Measurements from ENCODE around the gene RNU6-9. TPM values are rescaled to one million over a fixed set of nuclear protein-coding genes. Genes with fewer than 3 reads are reported as not detected.

RNU6-9 gene
- total RNA-seq, 1 donor from 2014 or later = not detected

GRCh38 chr19:870963-871401, 22.3 kb upstream of the RNU6-9 start:
- H3K4me3 ChIP-seq = no peak overlapping the region
- intact Hi-C loops (cut with DNase I) = no loop called here
- H3K36me3 ChIP-seq = peaks cover 33% of the 10 kb centered on the region
- ATAC-seq = peak in 1 of 2 donors; percentile 0
- no peaks in the 10 kb centered on the region for H3K27me3 ChIP-seq (ENCODE audit: low read depth)
- peak overlapping the region; percentile 39 for H3K27ac ChIP-seq
- no peaks in the 10 kb centered on the region for H3K9me3 ChIP-seq
- H3K4me1 ChIP-seq = peaks cover 25% of the 10 kb centered on the region
- no peak for DNase-seq
- TF ChIP-seq, protein P1, sequence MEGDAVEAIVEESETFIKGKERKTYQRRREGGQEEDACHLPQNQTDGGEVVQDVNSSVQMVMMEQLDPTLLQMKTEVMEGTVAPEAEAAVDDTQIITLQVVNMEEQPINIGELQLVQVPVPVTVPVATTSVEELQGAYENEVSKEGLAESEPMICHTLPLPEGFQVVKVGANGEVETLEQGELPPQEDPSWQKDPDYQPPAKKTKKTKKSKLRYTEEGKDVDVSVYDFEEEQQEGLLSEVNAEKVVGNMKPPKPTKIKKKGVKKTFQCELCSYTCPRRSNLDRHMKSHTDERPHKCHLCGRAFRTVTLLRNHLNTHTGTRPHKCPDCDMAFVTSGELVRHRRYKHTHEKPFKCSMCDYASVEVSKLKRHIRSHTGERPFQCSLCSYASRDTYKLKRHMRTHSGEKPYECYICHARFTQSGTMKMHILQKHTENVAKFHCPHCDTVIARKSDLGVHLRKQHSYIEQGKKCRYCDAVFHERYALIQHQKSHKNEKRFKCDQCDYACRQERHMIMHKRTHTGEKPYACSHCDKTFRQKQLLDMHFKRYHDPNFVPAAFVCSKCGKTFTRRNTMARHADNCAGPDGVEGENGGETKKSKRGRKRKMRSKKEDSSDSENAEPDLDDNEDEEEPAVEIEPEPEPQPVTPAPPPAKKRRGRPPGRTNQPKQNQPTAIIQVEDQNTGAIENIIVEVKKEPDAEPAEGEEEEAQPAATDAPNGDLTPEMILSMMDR (IDR thresholded peaks at IDR 0.05) = no peak

- intact Hi-C loops (cut with DNase I) = no loop called here
- H3K4me3 ChIP-seq = peak overlapping the region; percentile 37
- ATAC-seq (peak in 1 of 2 donors; percentile 5), DNase-seq (no peak)
- H3K27me3 ChIP-seq (ENCODE audit: low read depth) = no peaks in the 10 kb centered on the region
- H3K36me3 ChIP-seq = peaks cover 40% of the 10 kb centered on the region
- H3K27ac ChIP-seq = peak overlapping the region; percentile 88
- H3K4me1 ChIP-seq = peaks cover 25% of the 10 kb centered on the region
- TF ChIP-seq, protein P1 (IDR thresholded peaks at IDR 0.05) = no peak
- H3K9me3 ChIP-seq = no peaks in the 10 kb centered on the region
Measured at GRCh38 chr19:871446-872265, 21.6 kb upstream of the RNU6-9 start.

- peak; percentile 78 to 81 for ATAC-seq
- H3K4me1 ChIP-seq = peaks cover 25% of the 10 kb centered on the region
- H3K4me3 ChIP-seq = peak overlapping the region; percentile 37
- peak overlapping the region; percentile 88 for H3K27ac ChIP-seq
- DNase-seq = peak; percentile 88
- TF ChIP-seq, protein P1 (IDR thresholded peaks at IDR 0.05) = no peak
- intact Hi-C loops (cut with DNase I) = no loop called here
- H3K36me3 ChIP-seq = peaks cover 45% of the 10 kb centered on the region
- H3K27me3 ChIP-seq (ENCODE audit: low read depth) = no peaks in the 10 kb centered on the region
- no peaks in the 10 kb centered on the region for H3K9me3 ChIP-seq
Measured at GRCh38 chr19:872266-872951, 20.9 kb upstream of the RNU6-9 start.

DNA sequence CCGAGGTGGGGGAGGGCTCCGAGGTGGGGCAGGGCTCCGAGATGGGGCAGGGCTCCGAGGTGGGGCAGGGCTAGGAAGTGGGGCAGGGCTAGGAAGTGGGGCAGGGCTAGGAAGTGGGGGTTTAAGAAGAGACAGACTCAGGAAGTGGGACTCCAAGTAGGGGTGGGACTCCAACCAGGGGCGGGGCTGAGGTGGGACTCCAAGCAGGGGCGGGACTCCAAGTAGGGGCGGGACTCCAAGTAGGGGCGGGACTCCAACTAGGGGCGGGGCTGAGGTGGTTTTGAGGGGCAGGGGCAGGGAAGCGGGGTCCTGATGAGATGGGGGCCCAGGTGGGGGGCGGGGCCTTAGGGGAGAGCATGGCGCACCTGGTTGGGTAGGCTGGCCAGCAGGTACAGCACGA, 20.2 kb upstream of the RNU6-9 start:
- Histone ChIP-seq H3K36me3 (peaks cover 39% of the 10 kb centered on the region), H3K4me1 (peaks cover 25% of the 10 kb centered on the region), H3K9me3 (no peaks in the 10 kb centered on the region), H3K4me3 (no peak overlapping the region), H3K27me3 (ENCODE audit: low read depth) (no peaks in the 10 kb centered on the region), H3K27ac (no peak overlapping the region)
- DNase-seq (peak; percentile 77), ATAC-seq (peak; percentile 52 to 71)
- intact Hi-C loops (cut with DNase I) = no loop called here
- TF ChIP-seq, protein P1 (IDR thresholded peaks at IDR 0.05) = no peak

GRCh38 chr19:873561-874041, 19.7 kb upstream of the RNU6-9 start:
- no peak for DNase-seq
- ATAC-seq = no peak
- TF ChIP-seq, protein P1 (IDR thresholded peaks at IDR 0.05) = no peak
- peaks cover 34% of the 10 kb centered on the region for H3K36me3 ChIP-seq
- H3K9me3 ChIP-seq = no peaks in the 10 kb centered on the region
- no peak overlapping the region for H3K4me3 ChIP-seq
- H3K4me1 ChIP-seq = peaks cover 25% of the 10 kb centered on the region
- intact Hi-C loops (cut with DNase I) = no loop called here
- H3K27me3 ChIP-seq (ENCODE audit: low read depth) = no peaks in the 10 kb centered on the region
- no peak overlapping the region for H3K27ac ChIP-seq

All from lower lobe of right lung (tissue), 2 donors.